Sigmoid colon (tissue), 7 donors: Measurements from ENCODE around the gene BST2. TPM values are rescaled to one million over a fixed set of nuclear protein-coding genes. Genes with fewer than 3 reads are reported as not detected.

Source experiments
- DNase-seq: peaks from one replicate; pipeline ENCODE4 v3.0.0-alpha.2; 2019
- H3K27ac ChIP-seq, 4 donors: fragments of 200-600 bp; sonication (generic); one replicate each; pipeline ENCODE4 v1.5.1; 2016 to 2019; ENCODE audit warnings: mild to moderate bottlenecking in 1 of 4
- H3K27me3 ChIP-seq, 3 donors: fragments of 200-600 bp; sonication (generic); one replicate each; pipeline ENCODE4 v1.5.1; 2019; ENCODE audit warnings: mild to moderate bottlenecking in 1 of 3
- H3K36me3 ChIP-seq, 4 donors: fragments of 200-600 bp; sonication (generic); one replicate each; pipeline ENCODE4 v1.5.1; 2016 to 2019
- H3K4me1 ChIP-seq, 4 donors: fragments of 200-600 bp; sonication (generic); one replicate each; pipeline ENCODE4 v1.5.1; 2017 to 2019
- H3K4me3 ChIP-seq, 4 donors: fragments of 200-600 bp; sonication (generic); one replicate each; pipeline ENCODE4 v1.5.1; 2017 to 2019; ENCODE audit warnings: mild to moderate bottlenecking in 2 of 4, moderate library complexity in 1 of 4
- H3K9me3 ChIP-seq, 4 donors: fragments of 200-600 bp in 3 of 4; sonication (generic) in 3 of 4; one replicate each; pipeline versions ENCODE4 v1.5.1 to v1.6.1; 2013 to 2019
- EP300 ChIP-seq, 4 donors: sonication (generic); formaldehyde crosslinking; IDR thresholded peaks; one replicate each; pipeline ENCODE4 v1.6.1; 2017; ENCODE audit warnings: antibody characterized with exemption in 4 of 4
- POLR2A ChIP-seq, 2 donors: fragments of 450-650 bp; IDR thresholded peaks; one replicate each; pipeline ENCODE4 v1.6.1; 2016; ENCODE audit warnings: antibody characterized with exemption in 2 of 2, mild to moderate bottlenecking in 2 of 2, moderate library complexity in 2 of 2
- POLR2AphosphoS5 ChIP-seq, 4 donors: sonication (generic); formaldehyde crosslinking; IDR thresholded peaks; one replicate each; pipeline ENCODE4 v1.6.1; 2017; ENCODE audit warnings: antibody characterized with exemption in 4 of 4
- WGBS, 2 donors: extraction: QIAGEN DNeasy Blood & Tissue Kit; methylation state at CpG; one replicate each; pipeline ENCODE4 v1.1.7; 2013; 5-methylcytosine and 5-hydroxymethylcytosine counted together
- intact Hi-C: fragments of 100-400 bp; cut with DNase I; formaldehyde crosslinking; loops from one replicate; pipeline ENCODE4 v1.15.1; 2023
- polyA plus RNA-seq, 3 donors: library from polyadenylated mRNA; stranded (reverse); fragments of 200-250 nt; gene quantifications; one replicate each; pipeline ENCODE4 v1.2.3, GENCODE V29; 2013
- total RNA-seq, 4 donors: library from RNA; depleted of rRNA; stranded (reverse); fragments of >200 nt; gene quantifications; one replicate each; pipeline ENCODE4 v1.1.0, GENCODE V29; 2016
- TF ChIP-seq, protein P1 (sequence below), 4 experiments: fragments of 450-650 bp in 3 of 4; fragments of 200-600 bp in 1 of 4; IDR thresholded peaks; one replicate each; pipeline ENCODE4 v1.5.1; 2016 to 2019; ENCODE audit warnings: antibody characterized with exemption in 4 of 4, mild to moderate bottlenecking in 3 of 4, moderate library complexity in 2 of 4
- donor health status: healthy with polysubstance abuse.
- donor health status: Bipolar disorder and iron deficiency.
- donor health status: healthy.

Gene BST2
- total and polyA plus RNA-seq, 7 donors: 37.8 to 127 (median 101) TPM

- DNase-seq: no peak
- Histone ChIP-seq H3K4me3 (no peak overlapping the region), H3K27me3 (no peaks in the 10 kb centered on the region), H3K27ac (no peak overlapping the region), H3K4me1 (peaks cover 0 to 18% (median 16%) of the 10 kb centered on the region in 4 donors), H3K9me3 (no peaks in the 10 kb centered on the region), H3K36me3 (peaks cover 0 to 5% (median 0%) of the 10 kb centered on the region in 4 donors)
- WGBS, 2 donors: 29 to 53% methylated on average over 27 of the region's 27 CpGs
- TF ChIP-seq POLR2AphosphoS5 (IDR thresholded peaks at IDR 0.05): no peak
- TF ChIP-seq, protein P1, sequence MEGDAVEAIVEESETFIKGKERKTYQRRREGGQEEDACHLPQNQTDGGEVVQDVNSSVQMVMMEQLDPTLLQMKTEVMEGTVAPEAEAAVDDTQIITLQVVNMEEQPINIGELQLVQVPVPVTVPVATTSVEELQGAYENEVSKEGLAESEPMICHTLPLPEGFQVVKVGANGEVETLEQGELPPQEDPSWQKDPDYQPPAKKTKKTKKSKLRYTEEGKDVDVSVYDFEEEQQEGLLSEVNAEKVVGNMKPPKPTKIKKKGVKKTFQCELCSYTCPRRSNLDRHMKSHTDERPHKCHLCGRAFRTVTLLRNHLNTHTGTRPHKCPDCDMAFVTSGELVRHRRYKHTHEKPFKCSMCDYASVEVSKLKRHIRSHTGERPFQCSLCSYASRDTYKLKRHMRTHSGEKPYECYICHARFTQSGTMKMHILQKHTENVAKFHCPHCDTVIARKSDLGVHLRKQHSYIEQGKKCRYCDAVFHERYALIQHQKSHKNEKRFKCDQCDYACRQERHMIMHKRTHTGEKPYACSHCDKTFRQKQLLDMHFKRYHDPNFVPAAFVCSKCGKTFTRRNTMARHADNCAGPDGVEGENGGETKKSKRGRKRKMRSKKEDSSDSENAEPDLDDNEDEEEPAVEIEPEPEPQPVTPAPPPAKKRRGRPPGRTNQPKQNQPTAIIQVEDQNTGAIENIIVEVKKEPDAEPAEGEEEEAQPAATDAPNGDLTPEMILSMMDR (IDR thresholded peaks at IDR 0.05): peak in 2 of 4 experiments; percentile 37 to 40
- intact Hi-C loops: loop anchor here (2.0 kb wide), 1 partner anchor 42 kb away; no protein-coding TSS in a partner anchor
Measured at GRCh38 chr19:17424743-17425365, 19.4 kb upstream of the BST2 start.

- peaks cover 0 to 25% (median 20%) of the 10 kb centered on the region in 4 donors for H3K4me1 ChIP-seq
- no peaks in the 10 kb centered on the region for H3K27me3 ChIP-seq
- DNase-seq: no peak
- no peak overlapping the region for H3K4me3 ChIP-seq
- H3K27ac ChIP-seq: no peak overlapping the region
- intact Hi-C loops: loop anchor here (2.0 kb wide), 1 partner anchor 43 kb away; no protein-coding TSS in a partner anchor
- 94 to 95% methylated on average over 20 of the region's 20 CpGs for WGBS, 2 donors
- no peaks in the 10 kb centered on the region for H3K9me3 ChIP-seq
- peaks cover 0 to 5% (median 0%) of the 10 kb centered on the region in 4 donors for H3K36me3 ChIP-seq
- TF ChIP-seq POLR2A (IDR thresholded peaks at IDR 0.05) (no peak), POLR2AphosphoS5 (IDR thresholded peaks at IDR 0.05) (no peak), EP300 (IDR thresholded peaks at IDR 0.05) (no peak)
- TF ChIP-seq, protein P1 (IDR thresholded peaks at IDR 0.05): no peak
Measured at GRCh38 chr19:17423429-17424208, 18.2 kb upstream of the BST2 start.

- Histone ChIP-seq H3K27me3 (no peaks in the 10 kb centered on the region), H3K4me1 (peaks cover 0 to 25% (median 20%) of the 10 kb centered on the region in 4 donors), H3K9me3 (no peaks in the 10 kb centered on the region), H3K36me3 (peaks cover 0 to 5% (median 0%) of the 10 kb centered on the region in 4 donors), H3K27ac (no peak overlapping the region), H3K4me3 (no peak overlapping the region)
- WGBS, 2 donors: 96 to 97% methylated on average over 4 of the region's 4 CpGs
- TF ChIP-seq POLR2A (IDR thresholded peaks at IDR 0.05) (no peak), POLR2AphosphoS5 (IDR thresholded peaks at IDR 0.05) (no peak), EP300 (IDR thresholded peaks at IDR 0.05) (no peak)
- TF ChIP-seq, protein P1 (IDR thresholded peaks at IDR 0.05): no peak
- no peak for DNase-seq
- intact Hi-C loops: no loop called here
Measured at GRCh38 chr19:17421942-17422341, 16.5 kb upstream of the BST2 start.

DNA sequence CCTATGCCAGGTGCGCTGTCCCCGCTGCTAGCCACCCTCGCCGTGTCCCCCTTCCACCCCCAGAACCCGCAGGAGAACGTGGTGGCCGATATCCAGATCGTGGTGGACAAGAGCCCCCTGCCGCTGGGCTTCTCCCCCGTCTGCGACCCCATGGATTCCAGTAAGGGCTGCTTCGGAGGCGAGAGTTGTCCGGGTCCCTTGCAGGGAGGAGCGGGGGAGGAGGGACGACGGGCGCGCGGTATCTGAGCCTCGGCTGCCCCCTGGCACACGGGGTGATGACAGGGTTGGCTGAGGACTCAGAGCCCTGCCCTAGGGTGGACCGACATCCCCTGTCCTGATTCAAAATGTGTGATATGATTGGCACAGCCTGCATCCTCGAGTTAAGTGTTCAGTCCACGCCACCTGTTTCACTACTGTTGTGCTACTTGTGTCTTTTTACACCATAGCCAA, 15.1 kb upstream of the BST2 start:
- Histone ChIP-seq H3K27me3 (no peaks in the 10 kb centered on the region), H3K9me3 (no peaks in the 10 kb centered on the region), H3K27ac (peak overlapping the region; percentile 75 to 87 (median 80)), H3K36me3 (peaks cover 0 to 5% (median 0%) of the 10 kb centered on the region in 4 donors), H3K4me3 (peak overlapping the region; percentile 75 to 97 (median 86)), H3K4me1 (peaks cover 0 to 25% (median 20%) of the 10 kb centered on the region in 4 donors)
- peak; percentile 74 for DNase-seq
- no peak for TF ChIP-seq EP300 (IDR thresholded peaks at IDR 0.05)
- TF ChIP-seq, protein P1 (IDR thresholded peaks at IDR 0.05): no peak
- no peak for TF ChIP-seq POLR2A (IDR thresholded peaks at IDR 0.05)
- no peak for TF ChIP-seq POLR2AphosphoS5 (IDR thresholded peaks at IDR 0.05)
- WGBS, 2 donors: 4 to 5% methylated on average over 25 of the region's 25 CpGs
- intact Hi-C loops: no loop called here
